22Rv1 (cell line): Measurements from ENCODE around the gene ZNF672.

Experiments
- ZFX ChIP-seq: fragments of 450-650 bp; IDR thresholded peaks from 2 replicates; pipeline ENCODE4 v1.6.1; 2017; ENCODE audit warnings: antibody characterized with exemption, borderline replicate concordance
- TF ChIP-seq, protein P1 (sequence below): fragments of 450-650 bp; IDR thresholded peaks from 2 replicates; pipeline ENCODE4 v1.5.1; 2017; ENCODE audit warnings: mild to moderate bottlenecking

DNA sequence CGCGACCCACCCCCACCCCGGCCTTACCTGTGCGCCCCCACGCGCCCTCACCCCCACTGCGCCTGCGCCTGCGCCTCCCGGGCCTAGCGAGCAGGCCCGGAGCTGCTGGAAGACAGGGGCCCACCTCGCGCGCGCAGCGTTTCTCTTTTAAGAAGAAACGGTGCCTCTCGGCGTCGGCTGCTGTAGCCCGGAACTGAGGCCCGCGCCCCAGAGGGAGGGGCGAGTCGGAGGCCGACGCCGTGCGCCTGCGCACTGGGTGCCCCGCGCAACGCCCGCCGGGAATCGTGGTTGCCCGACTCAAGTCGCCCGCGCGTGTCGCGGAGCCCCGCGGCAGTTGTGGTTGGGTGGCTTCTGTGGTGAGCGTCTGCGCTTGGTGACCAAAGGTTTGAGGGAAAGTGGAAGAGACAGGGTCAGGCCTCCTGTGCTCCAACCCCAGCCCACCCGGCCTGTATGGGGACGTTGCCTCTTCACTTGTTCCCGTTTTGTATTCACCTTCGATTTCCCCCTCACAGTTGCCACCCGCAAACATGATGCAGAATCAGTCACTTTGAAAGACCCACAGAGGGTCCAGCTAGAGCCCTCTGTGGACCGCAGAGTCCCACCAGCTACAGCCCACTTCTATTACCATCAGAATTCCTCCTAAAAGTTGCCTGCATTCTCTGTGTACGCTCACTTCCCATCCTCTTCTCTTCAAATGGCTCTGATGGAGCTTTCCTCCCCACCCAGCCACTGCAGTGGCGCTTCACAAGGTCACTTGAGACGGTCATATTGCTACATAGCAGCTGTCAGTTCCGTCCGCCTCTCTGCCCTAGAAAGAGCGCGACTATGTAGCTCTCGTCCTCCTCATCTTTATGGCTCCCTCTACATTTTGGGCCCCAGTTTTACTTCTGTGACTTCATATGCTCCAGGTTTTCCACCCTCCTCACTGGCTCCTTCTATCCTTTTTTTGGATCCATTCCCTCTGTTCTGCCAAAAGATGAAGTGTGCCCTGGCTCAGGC lies 21.2 kb downstream of the ZNF672 start, which contains the start of gene ZNF692:
- TF ChIP-seq, protein P1, sequence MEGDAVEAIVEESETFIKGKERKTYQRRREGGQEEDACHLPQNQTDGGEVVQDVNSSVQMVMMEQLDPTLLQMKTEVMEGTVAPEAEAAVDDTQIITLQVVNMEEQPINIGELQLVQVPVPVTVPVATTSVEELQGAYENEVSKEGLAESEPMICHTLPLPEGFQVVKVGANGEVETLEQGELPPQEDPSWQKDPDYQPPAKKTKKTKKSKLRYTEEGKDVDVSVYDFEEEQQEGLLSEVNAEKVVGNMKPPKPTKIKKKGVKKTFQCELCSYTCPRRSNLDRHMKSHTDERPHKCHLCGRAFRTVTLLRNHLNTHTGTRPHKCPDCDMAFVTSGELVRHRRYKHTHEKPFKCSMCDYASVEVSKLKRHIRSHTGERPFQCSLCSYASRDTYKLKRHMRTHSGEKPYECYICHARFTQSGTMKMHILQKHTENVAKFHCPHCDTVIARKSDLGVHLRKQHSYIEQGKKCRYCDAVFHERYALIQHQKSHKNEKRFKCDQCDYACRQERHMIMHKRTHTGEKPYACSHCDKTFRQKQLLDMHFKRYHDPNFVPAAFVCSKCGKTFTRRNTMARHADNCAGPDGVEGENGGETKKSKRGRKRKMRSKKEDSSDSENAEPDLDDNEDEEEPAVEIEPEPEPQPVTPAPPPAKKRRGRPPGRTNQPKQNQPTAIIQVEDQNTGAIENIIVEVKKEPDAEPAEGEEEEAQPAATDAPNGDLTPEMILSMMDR: no peak
- TF ChIP-seq ZFX: no peak
